GM18519 (cell line): ENCODE data around the gene AKAP9.
"Not testable (repeated sequence)": the region's sequence is repeated elsewhere in the genome, so short reads cannot be mapped to it uniquely, and the experiment has no call there.

Experiments
- ATAC-seq: cut with Tn5 transposase; IDR thresholded peaks from one replicate; pipeline ENCODE4 v1.9.1; 2021; ENCODE audit warnings: mild to moderate bottlenecking, moderate library complexity; ENCODE audit not compliant: unreplicated experiment, low FRiP score

The AKAP9 gene

DNA sequence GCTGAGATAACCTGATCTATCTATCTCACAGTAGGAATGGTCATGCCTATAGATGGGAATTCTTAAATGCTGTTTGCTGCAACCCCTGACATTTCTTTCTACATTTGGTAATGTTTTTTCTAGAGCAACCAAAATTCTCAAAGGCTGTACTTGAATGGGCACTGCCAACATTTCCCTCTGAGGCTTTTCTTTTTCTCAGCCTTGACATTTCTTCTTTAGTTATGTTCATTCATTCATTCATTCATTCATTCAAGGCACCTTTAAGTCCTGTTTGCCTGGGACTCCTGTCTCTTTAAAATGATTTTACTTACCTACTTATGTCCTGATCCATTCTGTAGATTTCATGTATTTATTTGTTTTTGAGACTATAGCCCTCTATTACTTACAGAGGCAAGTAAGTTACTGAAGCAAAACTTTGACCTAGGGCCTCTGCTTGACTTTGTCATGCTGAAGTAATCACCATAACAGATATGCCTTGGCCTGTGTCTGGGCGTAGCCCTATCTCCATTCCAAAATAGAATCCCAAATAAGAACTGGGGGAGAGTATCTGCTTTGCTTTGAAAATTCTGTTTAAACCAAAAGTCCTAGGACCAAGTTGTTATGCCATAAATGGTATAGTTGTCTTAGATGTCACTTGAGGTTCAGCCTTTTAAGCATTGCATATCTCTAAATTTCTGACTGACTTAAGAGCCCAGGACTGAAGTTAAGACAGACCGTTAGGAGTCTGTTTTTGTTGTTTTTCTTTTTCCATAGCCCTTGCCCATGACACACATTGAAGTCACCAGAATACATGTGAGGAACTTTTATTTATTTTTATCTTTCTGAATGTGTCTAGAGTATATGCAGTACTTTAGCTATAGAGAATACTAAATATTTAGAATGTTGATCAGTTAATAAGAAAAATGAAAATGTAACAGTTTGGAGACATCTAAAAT, 59.2 kb downstream of the AKAP9 start:
- ATAC-seq: no peak

DNA sequence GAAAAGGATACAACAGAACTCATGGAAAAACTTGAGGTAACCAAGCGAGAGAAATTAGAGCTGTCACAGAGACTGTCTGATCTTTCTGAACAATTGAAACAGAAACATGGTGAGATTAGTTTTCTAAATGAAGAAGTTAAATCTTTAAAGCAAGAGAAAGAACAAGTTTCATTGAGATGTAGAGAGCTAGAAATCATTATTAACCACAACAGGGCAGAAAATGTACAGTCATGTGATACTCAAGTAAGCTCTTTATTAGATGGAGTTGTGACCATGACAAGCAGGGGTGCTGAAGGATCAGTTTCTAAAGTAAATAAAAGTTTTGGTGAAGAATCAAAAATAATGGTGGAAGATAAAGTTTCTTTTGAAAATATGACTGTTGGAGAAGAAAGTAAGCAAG, 62.1 kb downstream of the AKAP9 start:
- peak; percentile 85 for ATAC-seq

DNA sequence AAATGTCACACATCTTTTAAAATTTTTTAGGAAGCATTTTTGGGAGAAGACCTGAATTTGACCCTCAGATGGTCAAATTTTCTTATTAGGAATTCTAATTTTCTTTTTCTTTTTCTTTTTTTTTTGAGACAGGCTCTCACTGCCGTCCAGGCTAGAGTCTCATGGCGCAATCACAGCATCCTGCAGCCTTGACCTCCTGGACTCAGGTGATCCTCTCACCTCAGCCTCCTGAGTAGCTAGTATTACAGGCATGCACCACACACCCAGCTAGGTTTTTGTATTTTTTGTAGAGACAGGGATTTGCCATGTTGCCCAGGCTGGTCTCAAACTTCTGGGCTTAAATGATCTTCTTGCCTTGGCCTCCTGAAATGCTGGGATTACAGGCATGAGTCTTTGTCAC, 65.4 kb downstream of the AKAP9 start:
- ATAC-seq: no peak

DNA sequence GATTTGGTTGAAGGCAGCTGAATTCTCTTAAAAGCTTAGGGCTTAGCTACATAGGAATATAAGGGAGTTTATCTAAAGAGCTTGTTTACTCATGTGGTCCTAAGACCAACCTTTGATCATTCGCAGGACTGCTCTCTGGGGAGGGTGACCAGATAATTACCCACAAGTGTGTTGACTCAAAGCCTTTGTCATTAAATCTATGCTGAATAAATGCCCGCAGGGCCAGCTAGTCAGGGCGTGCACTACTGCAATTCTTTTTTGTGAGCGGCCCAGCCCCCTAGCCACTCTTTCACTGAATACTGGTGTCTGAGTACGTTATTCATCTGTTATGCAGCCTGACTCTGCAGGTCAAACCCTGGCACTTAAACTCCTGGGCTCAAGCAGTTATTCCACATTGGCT, 69.6 kb downstream of the AKAP9 start:
- ATAC-seq: no peak

DNA sequence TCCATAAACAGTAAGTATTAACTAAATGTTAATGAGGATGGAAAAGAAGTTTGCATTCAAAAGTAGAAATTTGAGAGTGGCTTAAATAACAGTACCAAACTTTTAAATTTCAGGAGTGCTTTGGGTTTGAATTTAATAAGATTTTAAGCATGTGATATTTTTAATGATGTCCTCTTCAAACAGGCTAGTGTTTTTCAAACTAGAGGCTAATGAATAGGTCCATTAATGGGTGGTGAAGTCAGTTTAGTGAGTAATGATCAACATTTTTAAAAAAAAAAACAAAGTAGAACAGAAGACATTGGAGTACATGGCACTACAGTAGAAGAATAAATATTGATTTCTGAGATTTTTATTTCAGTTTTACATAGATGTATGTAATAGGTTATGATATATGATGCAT, 72.9 kb downstream of the AKAP9 start:
- ATAC-seq: no peak

DNA sequence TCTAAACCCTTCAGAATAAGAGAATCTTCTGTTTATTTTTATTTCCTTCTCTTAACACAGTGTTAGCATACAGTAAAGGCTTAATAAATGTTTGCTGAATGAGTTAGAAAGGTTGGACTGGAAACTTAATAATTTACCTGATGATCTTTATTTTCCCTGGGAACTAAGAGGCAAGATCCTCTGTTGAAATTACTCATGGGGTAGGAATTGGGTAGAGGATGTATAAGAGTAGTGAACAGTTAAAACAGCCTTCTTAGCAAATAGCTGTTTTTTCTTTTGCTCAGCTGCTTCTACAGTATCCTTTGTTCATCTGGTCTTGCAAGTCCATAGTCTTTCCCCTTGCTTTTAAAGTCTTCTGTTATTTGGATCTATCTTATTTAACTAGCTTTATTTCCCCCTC, 80.0 kb downstream of the AKAP9 start:
- ATAC-seq: no peak

DNA sequence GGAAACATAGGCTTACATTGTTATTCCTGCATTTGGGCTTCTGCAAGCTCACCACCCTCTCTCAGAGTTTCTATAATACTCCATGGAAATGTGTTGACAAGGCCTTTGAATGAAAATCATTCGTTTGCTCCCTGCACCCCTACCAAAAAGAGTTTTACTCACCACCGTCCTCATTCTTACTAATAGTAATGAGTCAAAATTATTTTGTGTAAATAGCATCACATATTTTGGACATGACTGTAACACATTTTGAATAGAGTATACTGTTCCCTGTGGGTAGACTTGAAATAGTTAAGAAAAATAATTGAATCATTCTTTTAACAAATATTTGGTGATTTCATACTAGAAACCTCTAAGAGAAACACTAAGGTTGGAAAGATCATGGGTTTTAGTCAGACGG, 84.6 kb downstream of the AKAP9 start:
- ATAC-seq: no peak

DNA sequence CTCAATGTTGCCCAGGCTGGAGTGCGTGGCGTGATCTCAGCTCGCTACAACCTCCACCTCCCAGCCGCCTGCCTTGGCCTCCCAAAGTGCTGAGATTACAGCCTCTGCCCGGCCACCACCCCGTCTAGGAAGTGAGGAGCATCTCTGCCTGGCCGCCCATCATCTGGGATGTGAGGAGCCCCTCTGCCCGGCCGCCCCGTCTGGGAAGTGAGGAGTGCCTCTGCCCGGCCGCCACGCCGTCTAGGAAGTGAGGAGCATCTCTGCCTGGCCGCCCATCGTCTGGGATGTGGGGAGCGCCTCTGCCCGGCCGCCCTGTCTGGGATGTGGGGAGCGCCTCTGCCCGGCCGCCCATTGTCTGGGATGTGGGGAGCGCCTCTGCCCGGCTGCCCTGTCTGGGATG, 86.0 kb downstream of the AKAP9 start:
- ATAC-seq: not testable (repeated sequence)

DNA sequence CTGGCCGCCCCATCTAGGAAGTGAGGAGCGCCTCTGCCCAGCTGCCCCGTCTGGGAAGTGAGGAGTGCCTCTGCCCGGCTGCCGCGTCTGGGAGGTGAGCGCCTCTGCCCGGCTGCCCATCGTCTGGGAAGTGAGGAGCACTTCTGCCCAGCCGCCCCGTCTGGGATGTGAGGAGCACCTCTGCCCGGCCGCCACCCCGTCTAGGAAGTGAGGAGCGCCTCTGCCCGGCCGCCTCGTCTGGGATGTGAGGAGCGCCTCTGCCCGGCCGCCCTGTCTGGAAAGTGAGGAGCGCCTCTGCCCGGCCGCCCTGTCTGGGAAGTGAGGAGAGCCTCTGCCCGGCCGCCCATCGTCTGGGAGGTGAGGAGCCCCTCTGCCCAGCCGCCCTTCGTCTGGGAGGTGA, 86.5 kb downstream of the AKAP9 start:
- ATAC-seq: not testable (repeated sequence)

DNA sequence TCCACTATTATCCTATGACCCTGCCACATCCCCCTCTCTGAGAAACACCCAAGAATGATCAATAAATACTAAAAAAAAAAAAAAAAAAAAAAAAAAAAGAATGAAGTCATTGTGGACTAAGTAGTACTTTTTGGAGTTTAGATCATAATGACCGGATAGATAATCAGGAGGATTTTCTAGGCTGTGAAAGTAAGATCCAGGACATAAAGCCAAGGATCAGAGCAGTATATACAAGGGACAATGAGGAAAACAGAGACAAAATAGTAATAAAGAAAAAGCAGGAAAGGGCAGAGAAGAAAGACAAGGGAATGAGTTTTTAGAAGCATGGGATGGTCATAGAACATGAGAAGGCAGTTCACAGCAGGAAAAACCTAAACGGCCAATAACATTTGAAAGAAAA, 87.6 kb downstream of the AKAP9 start:
- ATAC-seq: no peak

DNA sequence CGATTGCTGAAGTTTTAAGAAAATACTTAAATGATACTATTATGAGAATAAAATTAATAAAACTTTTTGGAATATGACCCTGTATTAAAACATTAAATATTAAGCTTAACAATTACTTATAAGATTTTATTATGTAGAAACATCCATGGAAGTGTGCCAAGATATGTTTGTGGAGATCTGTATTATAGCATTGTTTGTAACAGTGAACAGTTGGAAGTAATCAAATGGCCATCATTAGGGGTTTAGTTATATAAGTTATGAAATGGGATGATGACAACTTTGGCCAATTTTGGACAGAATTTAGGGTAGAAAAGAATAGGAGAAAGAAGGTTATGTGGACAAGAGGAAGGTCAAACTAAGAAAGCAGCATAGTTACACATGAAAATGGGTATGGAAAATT, 88.0 kb downstream of the AKAP9 start:
- no peak for ATAC-seq

DNA sequence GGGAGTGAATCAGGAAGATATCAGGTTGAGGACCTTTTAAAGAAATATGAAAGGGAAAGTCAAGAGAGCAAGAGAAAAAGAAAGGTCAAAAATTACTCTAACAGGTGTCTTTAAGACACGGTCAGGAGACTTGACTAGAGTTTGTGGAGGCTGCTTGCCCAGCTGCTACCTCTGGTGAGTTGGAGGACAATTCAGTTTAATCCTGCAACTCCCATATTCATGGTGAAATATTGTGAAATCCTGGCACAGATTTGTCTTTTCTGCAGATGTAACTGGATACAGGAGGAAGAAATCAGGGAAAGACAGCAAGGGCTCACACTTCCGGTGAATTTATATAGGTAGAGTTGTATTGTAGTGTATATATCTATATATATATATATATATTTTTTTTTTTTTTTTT, 93.5 kb downstream of the AKAP9 start:
- ATAC-seq: no peak

DNA sequence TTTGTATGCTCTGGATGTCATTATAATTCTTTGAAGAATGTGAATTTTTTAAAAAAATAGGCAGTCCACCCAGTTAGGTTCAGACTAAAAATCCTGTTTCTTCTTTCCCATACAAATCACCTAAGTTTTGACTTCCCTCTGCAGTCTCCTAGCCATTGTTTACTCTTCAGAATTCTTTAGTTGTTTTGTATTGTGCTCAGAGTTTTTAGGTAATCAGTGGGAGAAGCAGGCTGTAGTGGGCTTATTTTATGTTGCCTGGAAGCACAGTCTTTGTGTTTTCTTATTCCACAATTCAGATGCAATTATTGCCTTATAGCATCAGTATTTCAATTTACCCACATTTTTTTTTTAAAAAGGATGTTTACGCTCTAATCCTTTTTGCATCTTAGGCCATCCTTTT, 94.9 kb downstream of the AKAP9 start:
- ATAC-seq: no peak

DNA sequence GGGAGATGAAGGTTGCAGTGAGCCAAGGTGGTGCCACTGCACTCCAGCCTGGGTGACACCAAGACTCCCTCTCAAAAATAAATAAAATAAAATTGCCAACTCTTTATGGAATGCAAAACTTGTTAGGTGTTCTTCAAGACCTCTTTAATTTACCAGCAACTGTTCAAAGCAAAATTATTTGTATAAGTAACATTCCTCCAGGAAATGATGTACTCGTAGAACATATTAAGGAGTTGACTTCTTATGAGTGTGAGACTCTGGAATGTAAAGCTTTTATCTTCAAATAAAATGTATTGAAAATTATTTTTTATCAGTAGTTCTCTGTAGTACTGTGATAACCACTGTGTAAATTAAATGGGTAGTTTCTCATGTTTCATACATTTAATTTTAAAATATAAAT, 99.2 kb downstream of the AKAP9 start:
- ATAC-seq: no peak

DNA sequence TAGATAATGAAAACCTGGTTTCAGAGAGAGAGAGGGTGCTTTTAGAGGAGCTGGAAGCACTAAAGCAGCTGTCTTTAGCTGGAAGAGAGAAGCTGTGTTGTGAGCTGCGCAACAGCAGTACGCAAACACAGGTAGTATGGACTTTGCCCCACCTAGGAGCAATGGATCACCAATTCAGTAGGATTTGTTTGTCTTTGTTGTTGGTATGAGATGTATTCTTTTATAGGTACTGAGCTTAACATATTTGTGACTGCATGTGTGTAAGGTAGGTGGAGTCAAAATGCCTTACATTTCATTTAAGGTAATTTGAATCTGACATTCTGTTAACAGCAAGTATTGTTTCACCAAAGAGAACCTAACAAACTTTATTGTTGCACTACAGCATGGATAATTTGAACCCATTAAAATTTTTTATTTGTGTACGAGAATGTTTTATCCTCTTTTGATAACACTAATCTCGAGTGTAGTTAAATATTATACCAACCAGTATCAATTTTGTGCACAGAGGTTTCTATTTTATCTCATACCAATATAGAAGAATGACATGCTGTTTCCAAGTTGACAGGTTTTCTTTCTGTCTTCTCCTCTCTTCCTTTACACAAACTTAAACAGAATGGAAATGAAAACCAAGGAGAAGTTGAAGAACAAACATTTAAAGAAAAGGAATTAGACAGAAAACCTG, 101.5 kb downstream of the AKAP9 start:
- no peak for ATAC-seq

DNA sequence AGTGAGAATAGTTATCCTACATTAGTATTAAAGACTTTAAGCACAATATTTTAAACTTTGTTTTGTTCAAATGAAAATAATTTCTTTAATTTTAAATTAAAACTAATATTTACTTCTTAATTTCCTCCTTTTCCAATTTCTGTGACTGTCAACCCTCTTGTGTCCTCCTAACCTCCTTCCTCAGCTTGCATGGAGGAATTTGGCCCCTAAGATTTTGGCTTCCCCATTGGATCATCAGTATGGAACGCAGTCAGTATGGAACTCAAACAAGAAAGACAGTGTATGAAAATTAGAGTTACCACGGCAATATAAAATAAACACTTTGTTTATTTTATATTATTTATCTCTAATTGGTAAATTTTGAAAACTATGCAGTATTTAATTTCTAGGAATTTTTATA, 102.4 kb downstream of the AKAP9 start:
- no peak for ATAC-seq

DNA sequence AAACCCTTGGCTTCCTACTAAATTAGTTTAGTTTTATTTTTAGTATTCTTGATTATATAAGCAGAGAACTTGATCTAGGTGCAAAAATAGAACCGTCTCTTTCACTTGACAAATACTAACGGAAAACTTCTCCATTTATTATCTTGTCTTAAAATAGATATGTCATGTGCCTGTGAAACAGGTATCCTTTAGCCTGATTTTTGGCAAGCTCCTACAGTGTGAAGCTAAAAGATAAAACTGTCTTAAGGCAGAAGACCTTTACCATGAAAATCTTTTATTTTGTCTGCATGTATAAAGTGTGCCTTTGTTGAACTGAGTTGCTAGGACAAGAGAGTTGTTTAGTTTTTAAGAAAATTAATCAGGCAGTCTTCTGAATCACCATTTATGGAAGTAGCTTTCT, 103.0 kb downstream of the AKAP9 start:
- ATAC-seq: no peak

DNA sequence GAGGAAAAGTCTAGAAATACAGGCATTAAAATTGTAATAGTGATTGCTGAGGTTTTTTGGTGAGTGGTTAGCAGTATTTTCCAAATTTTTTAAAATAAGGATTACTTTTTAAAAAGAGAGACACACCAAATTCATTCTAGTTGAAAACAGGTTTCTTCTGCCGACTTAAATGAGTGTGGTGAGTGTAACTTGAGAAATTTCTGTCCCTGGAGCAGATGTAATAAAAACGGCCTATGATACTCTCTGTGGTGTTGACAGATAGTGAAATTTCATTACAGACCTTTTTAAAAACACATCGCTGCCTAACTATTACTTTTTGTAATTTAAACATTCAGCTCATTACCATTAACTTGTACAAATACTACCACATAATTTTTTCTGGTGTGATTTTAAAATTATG, 103.5 kb downstream of the AKAP9 start:
- ATAC-seq: no peak

DNA sequence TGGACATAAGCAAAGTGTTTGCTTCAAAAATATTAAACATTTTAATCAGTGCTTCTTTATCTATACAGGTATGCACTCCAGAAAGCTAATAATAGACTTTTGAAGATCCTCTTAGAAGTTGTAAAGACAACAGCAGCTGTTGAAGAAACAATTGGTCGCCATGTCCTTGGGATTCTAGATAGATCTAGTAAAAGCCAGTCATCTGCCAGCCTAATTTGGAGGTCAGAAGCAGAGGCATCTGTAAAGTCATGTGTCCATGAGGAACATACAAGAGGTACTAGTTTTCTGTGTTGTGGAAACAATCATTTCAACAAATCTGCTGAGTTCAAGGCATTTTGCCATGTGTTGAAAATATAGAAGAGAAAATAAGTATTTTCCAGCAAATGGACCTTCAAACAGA, 104.3 kb downstream of the AKAP9 start:
- no peak for ATAC-seq

DNA sequence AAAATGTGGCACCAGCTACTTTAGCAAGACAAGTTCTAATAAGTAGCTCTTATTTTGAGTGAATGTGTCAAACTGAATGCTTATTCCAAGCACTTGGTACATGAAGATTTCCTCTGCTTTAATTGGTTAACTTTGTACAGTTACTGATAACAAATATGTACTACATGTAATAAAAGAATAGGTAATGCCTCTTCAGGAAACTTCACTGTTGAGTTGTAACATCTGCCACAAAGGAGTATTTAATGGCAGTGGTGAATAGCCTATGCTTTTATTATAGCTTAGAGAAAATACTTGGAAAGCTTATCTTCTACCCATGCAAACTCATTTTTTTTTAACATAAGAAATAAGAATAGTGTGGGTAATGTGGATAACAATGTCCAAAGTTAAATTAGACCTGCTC, 111.0 kb downstream of the AKAP9 start:
- no peak for ATAC-seq

DNA sequence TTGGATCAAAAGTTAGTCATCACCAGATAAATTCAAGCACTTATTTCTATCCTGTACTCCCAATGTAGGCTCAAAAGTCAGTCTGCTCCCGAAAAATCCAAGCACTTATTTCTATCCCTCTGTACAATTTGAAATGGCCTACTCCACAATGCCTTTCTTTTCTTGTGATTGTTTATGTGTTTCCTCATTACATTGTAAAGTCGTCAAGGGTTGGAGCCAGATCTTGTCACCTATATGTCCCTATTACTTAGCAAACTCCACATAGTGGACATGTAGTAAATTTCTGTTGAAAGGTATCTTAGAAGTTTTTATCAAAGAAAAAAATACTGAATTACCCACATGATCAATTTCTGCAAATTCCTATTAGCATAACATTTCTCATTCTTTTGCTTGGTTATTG, 111.5 kb downstream of the AKAP9 start:
- no peak for ATAC-seq

DNA sequence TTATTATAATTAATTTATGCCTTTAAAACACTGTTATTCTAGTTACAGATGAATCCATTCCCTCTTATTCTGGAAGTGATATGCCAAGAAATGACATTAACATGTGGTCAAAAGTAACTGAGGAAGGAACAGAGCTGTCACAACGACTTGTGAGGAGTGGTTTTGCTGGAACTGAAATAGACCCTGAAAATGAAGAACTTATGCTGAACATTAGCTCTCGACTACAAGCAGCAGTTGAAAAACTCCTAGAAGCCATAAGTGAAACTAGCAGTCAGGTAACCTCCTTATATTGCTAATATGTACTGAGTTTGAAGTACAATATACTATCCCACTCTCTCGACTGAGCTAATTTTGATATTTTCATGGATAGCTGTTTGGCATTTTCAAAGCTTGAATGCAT, 112.0 kb downstream of the AKAP9 start:
- ATAC-seq: no peak
